ENCODE data around the gene TIAM2.

The TIAM2 gene

GRCh38 chr6:155026022-155026705 lies 31.0 kb downstream of the TIAM2 start:
- no peaks in the 10 kb centered on the region for H3K9me3 ChIP-seq (ENCODE audit: insufficient read depth, low read depth, low read length)
- H3K4me3 ChIP-seq (ENCODE audit: low read length) = no peak overlapping the region
- peaks cover 10% of the 10 kb centered on the region; the same call in 1 of the 2 replicates for H3K4me1 ChIP-seq (ENCODE audit: insufficient read depth, low read length)
- 76% methylated on average over 4 of the region's 4 CpGs for WGBS
- H3K9ac ChIP-seq (ENCODE audit: low read depth, low read length) = no peak overlapping the region
- H3K27me3 ChIP-seq (ENCODE audit: insufficient read depth, low read length) = no peaks in the 10 kb centered on the region
- no peak overlapping the region for H3K27ac ChIP-seq (ENCODE audit: low read depth, low read length)
- H3K36me3 ChIP-seq (ENCODE audit: insufficient read depth, low read length) = no peaks in the 10 kb centered on the region

DNA sequence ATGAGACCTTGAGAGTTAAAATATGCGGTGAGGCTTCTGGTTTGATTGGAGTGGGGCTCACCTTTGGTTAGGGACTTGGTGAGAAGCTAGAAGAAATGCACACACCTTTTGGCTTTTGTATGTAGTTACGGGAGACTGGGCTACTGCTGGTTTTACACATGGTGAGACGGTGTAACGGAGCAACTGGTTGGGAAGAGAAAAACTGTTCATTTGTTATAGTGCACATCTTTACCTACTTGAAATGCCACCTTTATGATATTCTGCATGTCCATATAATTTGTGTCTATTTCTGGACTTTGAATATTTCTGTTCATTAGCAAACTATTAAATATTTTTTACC lies 31.6 kb downstream of the TIAM2 start:
- Histone ChIP-seq H3K9me3 (ENCODE audit: insufficient read depth, low read depth, low read length) (no peaks in the 10 kb centered on the region), H3K9ac (ENCODE audit: low read depth, low read length) (no peak overlapping the region), H3K27me3 (ENCODE audit: insufficient read depth, low read length) (no peaks in the 10 kb centered on the region), H3K36me3 (ENCODE audit: insufficient read depth, low read length) (no peaks in the 10 kb centered on the region), H3K4me3 (ENCODE audit: low read length) (no peak overlapping the region), H3K4me1 (ENCODE audit: insufficient read depth, low read length) (peaks cover 10% of the 10 kb centered on the region; the same call in 1 of the 2 replicates), H3K27ac (ENCODE audit: low read depth, low read length) (no peak overlapping the region)
- WGBS = 87% methylated on average over 4 of the region's 4 CpGs

DNA sequence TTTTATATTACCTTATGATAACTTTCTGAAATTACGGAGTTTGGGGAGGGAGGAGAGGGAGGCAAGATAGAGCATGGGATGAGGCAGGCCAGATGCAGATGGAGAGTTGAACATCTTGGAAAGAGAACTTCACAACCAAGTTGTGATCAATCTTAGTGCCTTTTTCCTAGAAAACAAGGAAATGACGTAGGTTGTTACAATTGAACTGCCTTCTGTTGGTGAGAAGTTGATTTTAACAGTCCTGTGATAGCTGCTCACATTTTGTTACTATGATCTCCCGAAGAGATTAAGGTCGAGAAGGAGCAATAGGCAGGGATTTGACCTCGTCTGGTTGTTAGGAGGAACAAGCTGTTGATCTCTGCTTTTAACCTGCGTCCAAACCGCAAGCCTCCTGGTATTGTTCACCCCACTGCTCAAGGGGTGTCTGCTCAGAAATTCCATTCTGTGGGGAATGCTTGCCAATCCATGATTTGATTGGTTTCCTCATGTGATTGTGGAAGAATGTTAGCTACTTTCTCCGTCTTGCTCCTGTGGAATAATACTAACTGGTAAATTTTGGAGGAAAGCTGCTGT lies 35.1 kb downstream of the TIAM2 start:
- Histone ChIP-seq H3K9me3 (ENCODE audit: insufficient read depth, low read depth, low read length) (peaks cover 4% of the 10 kb centered on the region; the same call in 1 of the 2 replicates), H3K4me1 (ENCODE audit: insufficient read depth, low read length) (peaks cover 6% of the 10 kb centered on the region; the same call in 1 of the 2 replicates), H3K4me3 (ENCODE audit: low read length) (no peak overlapping the region), H3K36me3 (ENCODE audit: insufficient read depth, low read length) (no peaks in the 10 kb centered on the region), H3K27ac (ENCODE audit: low read depth, low read length) (no peak overlapping the region), H3K9ac (ENCODE audit: low read depth, low read length) (no peak overlapping the region), H3K27me3 (ENCODE audit: insufficient read depth, low read length) (no peaks in the 10 kb centered on the region)
- WGBS = 94% methylated on average over 8 of the region's 8 CpGs

GRCh38 chr6:155031091-155031490 lies 36.0 kb downstream of the TIAM2 start:
- Histone ChIP-seq H3K4me3 (ENCODE audit: low read length) (no peak overlapping the region), H3K27me3 (ENCODE audit: insufficient read depth, low read length) (no peaks in the 10 kb centered on the region), H3K9me3 (ENCODE audit: insufficient read depth, low read depth, low read length) (peaks cover 4% of the 10 kb centered on the region; the same call in 1 of the 2 replicates), H3K4me1 (ENCODE audit: insufficient read depth, low read length) (peaks cover 6% of the 10 kb centered on the region; the same call in 1 of the 2 replicates), H3K36me3 (ENCODE audit: insufficient read depth, low read length) (no peaks in the 10 kb centered on the region), H3K9ac (ENCODE audit: low read depth, low read length) (no peak overlapping the region), H3K27ac (ENCODE audit: low read depth, low read length) (no peak overlapping the region)
- WGBS = 90% methylated on average over 1 of the region's 1 CpG

GRCh38 chr6:155033021-155033791 lies 38.1 kb downstream of the TIAM2 start:
- no peaks in the 10 kb centered on the region for H3K27me3 ChIP-seq (ENCODE audit: insufficient read depth, low read length)
- peaks cover 7% of the 10 kb centered on the region for H3K4me1 ChIP-seq (ENCODE audit: insufficient read depth, low read length)
- H3K9ac ChIP-seq (ENCODE audit: low read depth, low read length) = no peak overlapping the region
- H3K4me3 ChIP-seq (ENCODE audit: low read length) = no peak overlapping the region
- no peak overlapping the region for H3K27ac ChIP-seq (ENCODE audit: low read depth, low read length)
- peaks cover 4% of the 10 kb centered on the region; the same call in 1 of the 2 replicates for H3K9me3 ChIP-seq (ENCODE audit: insufficient read depth, low read depth, low read length)
- WGBS = 94% methylated on average over 13 of the region's 13 CpGs
- no peaks in the 10 kb centered on the region for H3K36me3 ChIP-seq (ENCODE audit: insufficient read depth, low read length)

DNA sequence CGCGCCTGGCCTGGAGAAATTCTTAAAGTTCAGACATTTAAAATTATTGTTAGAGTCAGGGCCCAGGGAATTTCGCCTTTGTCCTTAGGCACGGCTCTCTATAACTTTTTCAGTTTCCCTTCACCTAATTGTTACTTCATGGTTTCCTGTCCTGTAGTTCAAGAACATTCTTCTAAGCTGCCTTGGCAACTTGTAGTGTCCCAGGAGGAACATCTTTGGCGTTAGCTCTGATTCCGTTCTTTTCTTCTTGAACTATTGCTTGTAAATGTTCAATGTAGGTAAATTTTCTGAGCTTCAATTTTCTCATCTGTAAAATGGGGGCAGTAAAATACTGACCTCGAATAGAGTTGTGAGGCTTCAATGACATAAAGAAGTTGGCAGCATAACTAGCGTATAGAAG lies 41.8 kb downstream of the TIAM2 start:
- H3K4me3 ChIP-seq (ENCODE audit: low read length) = no peak overlapping the region
- no peaks in the 10 kb centered on the region for H3K27me3 ChIP-seq (ENCODE audit: insufficient read depth, low read length)
- no peak overlapping the region for H3K9ac ChIP-seq (ENCODE audit: low read depth, low read length)
- H3K36me3 ChIP-seq (ENCODE audit: insufficient read depth, low read length) = no peaks in the 10 kb centered on the region
- peaks cover 30% of the 10 kb centered on the region for H3K4me1 ChIP-seq (ENCODE audit: insufficient read depth, low read length)
- H3K27ac ChIP-seq (ENCODE audit: low read depth, low read length) = no peak overlapping the region
- peaks cover 4% of the 10 kb centered on the region; the same call in 1 of the 2 replicates for H3K9me3 ChIP-seq (ENCODE audit: insufficient read depth, low read depth, low read length)
- WGBS = 91% methylated on average over 8 of the region's 8 CpGs

DNA sequence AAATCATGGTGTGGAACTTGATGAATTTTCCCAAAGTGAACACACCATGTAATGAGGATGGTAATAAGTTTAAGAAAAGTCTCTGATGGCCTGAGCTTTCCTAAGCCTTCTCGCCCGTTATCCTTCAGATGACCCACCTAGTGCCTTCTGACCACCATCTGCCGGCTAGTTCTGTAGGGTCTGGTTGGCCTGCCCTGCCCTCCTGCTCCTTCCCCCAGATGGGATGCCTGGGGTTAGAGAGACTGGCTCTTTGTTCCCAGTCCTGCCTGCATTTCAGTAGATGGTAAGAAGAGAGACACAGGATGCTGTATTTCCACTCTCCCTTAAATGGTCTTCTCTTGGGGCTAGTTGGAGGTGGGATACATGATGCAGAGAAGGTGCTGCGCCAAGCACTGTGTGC lies 43.0 kb downstream of the TIAM2 start:
- WGBS = 87% methylated on average over 4 of the region's 4 CpGs
- H3K4me1 ChIP-seq (ENCODE audit: insufficient read depth, low read length) = peaks cover 38% of the 10 kb centered on the region
- no peaks in the 10 kb centered on the region for H3K27me3 ChIP-seq (ENCODE audit: insufficient read depth, low read length)
- no peaks in the 10 kb centered on the region for H3K36me3 ChIP-seq (ENCODE audit: insufficient read depth, low read length)
- peak overlapping the region; percentile 64 for H3K27ac ChIP-seq (ENCODE audit: low read depth, low read length)
- H3K4me3 ChIP-seq (ENCODE audit: low read length) = no peak overlapping the region
- peaks cover 4% of the 10 kb centered on the region; the same call in 1 of the 2 replicates for H3K9me3 ChIP-seq (ENCODE audit: insufficient read depth, low read depth, low read length)
- no peak overlapping the region for H3K9ac ChIP-seq (ENCODE audit: low read depth, low read length)

DNA sequence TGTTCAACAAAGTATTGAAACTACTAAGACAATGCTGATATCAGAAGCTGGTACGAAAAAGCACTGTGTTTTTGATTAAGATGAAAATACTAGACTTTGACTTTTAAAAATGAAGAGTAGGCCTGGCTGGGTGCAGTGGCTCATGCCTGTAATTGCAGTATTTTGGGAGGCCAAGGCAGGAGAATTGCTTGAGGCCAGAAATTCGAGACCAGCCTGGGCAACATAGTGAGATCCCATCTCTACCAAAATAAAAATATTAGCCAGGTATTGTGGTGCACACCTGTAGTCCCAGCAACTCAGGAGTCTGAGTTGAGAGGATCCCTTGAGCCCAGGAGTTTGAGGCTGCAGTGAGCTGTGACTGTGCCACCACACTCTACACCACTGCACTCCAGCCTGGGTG lies 43.4 kb downstream of the TIAM2 start:
- Histone ChIP-seq H3K9ac (ENCODE audit: low read depth, low read length) (no peak overlapping the region), H3K4me1 (ENCODE audit: insufficient read depth, low read length) (peaks cover 38% of the 10 kb centered on the region), H3K9me3 (ENCODE audit: insufficient read depth, low read depth, low read length) (peaks cover 4% of the 10 kb centered on the region; the same call in 1 of the 2 replicates), H3K4me3 (ENCODE audit: low read length) (no peak overlapping the region), H3K27ac (ENCODE audit: low read depth, low read length) (peak overlapping the region; percentile 64), H3K27me3 (ENCODE audit: insufficient read depth, low read length) (no peaks in the 10 kb centered on the region), H3K36me3 (ENCODE audit: insufficient read depth, low read length) (no peaks in the 10 kb centered on the region)
- WGBS = 94% methylated on average over 2 of the region's 2 CpGs

- WGBS = 86% methylated on average over 3 of the region's 3 CpGs
- peaks cover under 1% of the 10 kb centered on the region; the same call in 1 of the 2 replicates for H3K9me3 ChIP-seq (ENCODE audit: insufficient read depth, low read depth, low read length)
- H3K9ac ChIP-seq (ENCODE audit: low read depth, low read length) = no peak overlapping the region
- peak overlapping the region; percentile 27; the same call in 1 of the 2 replicates for H3K27ac ChIP-seq (ENCODE audit: low read depth, low read length)
- no peaks in the 10 kb centered on the region for H3K36me3 ChIP-seq (ENCODE audit: insufficient read depth, low read length)
- peaks cover 38% of the 10 kb centered on the region for H3K4me1 ChIP-seq (ENCODE audit: insufficient read depth, low read length)
- no peaks in the 10 kb centered on the region for H3K27me3 ChIP-seq (ENCODE audit: insufficient read depth, low read length)
- no peak overlapping the region for H3K4me3 ChIP-seq (ENCODE audit: low read length)
These were observed 44.5 kb downstream of the TIAM2 start for GRCh38 chr6:155039618-155040017.

DNA sequence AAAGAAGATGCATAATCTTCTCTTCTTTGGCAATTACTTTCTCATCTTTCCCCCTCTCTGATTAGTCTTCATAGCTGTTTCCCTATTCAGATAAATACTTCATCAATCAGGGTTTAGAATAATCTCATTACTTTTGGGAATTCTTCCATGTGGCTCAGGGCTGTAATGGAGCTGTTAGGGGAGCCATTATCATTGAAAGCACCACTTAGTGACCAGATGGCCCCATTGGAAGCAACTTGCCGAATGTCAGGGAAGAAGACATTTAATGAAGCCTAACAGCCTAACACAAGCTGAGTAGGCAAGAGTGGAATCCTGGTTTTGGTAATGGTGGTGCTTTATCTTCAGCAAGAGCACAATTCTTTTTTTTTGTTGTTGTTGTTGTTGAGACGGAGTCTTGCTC lies 45.0 kb downstream of the TIAM2 start:
- Histone ChIP-seq H3K27ac (ENCODE audit: low read depth, low read length) (peak overlapping the region; percentile 27; the same call in 1 of the 2 replicates), H3K4me1 (ENCODE audit: insufficient read depth, low read length) (peaks cover 38% of the 10 kb centered on the region), H3K9me3 (ENCODE audit: insufficient read depth, low read depth, low read length) (no peaks in the 10 kb centered on the region), H3K27me3 (ENCODE audit: insufficient read depth, low read length) (no peaks in the 10 kb centered on the region), H3K36me3 (ENCODE audit: insufficient read depth, low read length) (no peaks in the 10 kb centered on the region), H3K9ac (ENCODE audit: low read depth, low read length) (no peak overlapping the region), H3K4me3 (ENCODE audit: low read length) (no peak overlapping the region)
- WGBS = 78% methylated on average over 2 of the region's 2 CpGs
